Fibroblast of skin of right biceps (primary cell): ENCODE results near the gene PTGIS.
"Not testable (repeated sequence)": the region's sequence is repeated elsewhere in the genome, so short reads cannot be mapped to it uniquely, and the experiment has no call there.

ENCODE experiments used
- DNase-seq: peaks from one replicate; pipeline ENCODE4 v3.0.0-alpha.2; 2013

The PTGIS gene

DNA sequence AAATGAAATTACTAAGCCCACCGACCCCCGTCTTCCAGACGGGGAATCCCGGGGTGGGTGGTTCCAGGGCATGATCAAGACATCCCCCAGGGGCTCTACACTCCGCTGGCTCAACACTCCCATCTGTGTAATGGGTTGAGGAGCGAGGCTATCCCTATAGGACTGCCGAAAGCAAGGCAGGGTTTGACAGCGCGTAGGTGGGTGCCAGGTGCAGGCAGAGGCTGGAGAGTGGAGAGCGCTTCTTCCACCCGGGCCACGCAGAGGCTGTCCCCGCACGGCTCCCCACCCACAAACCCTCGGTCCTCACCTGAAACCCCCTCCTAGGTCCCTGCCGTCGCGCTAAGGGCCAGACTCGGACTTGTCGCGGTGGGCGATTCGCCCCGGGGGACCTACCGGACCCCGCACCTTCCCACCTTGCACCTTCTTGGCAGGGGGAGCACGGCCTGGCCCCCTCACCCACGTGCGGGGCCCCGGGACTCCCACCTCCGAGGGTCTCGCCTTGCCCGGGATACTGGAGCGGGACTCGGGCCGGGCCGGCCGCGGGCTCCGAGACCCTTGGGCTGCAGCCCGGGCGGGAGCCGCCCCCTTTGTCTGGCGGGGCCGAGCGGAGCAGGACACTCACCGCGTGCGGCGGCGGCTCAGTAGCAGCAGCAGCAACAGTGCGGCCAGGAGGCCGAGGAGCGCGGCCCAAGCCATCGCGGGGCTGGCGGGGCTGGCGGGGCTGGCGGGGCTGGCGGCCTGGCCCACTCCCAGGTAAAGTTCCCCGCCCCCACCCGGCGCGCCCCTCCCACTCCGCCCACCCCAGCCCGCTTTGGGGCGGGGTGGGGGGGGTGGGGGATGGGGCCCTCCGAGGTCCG is at the start of gene PTGIS:
Gene PTGIS (minus strand): TSS at position 717 of the 857 bp plus-strand sequence. CDS start 21 bp downstream, at position 696.
- DNase-seq, result no peak

DNA sequence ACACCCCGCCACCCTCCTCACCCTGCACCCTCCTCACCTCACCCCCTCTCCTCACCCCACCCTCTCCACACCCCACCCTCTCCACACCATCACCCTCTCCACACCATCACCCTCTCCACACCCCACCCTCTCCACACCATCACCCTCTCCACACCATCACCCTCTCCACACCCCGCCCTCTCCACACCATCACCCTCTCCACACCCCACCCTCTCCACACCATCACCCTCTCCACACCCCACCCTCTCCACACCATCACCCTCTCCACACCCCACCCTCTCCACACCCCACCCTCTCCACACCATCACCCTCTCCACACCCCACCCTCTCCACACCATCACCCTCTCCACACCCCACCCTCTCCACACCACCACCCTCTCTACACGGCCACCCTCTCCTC is 49.5 kb upstream of the PTGIS start:
- DNase-seq, result not testable (repeated sequence)

- DNase-seq, result no peak
Measured at GRCh38 chr20:49616154-49617007, 48.4 kb upstream of the PTGIS start.

- DNase-seq, result no peak
Measured at GRCh38 chr20:49615401-49616153, 47.6 kb upstream of the PTGIS start.

- DNase-seq, result not testable (repeated sequence)
Measured at GRCh38 chr20:49615051-49615400, 47.1 kb upstream of the PTGIS start.

DNA sequence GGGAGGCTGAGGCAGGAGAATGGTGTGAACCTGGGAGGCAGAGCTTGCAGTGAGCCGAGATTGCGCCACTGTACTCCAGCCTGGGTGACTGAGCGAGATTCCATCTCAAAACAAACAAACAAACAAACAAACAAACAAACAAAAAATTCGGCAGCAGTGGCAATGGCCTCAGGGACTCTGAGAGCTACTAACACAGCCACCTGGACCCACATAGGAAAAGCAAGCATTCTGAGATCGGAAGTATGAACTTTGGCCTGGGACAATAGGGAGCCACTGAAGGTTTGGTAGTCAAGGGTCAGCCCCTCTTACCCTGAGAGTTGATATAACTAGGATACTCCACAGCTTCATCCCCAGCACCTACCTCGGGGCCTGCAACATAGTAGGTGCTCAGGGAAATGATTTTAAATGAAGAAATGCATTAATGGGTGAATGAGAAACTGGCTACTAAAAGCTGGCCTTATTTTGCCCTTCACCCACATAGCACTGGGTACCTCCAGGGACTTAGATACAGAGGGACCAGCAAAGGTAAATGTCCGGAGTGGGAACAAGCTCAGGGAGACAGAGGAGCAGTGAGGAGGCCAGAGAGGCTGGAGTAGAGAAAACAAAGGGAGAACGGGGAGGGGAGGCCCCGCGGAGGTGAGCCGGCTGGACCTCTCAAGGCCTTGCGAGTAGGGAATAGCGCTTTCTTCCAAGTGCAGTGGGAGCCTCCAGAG is 46.6 kb upstream of the PTGIS start:
- DNase-seq, result no peak

GRCh38 chr20:49612127-49612738 is 44.3 kb upstream of the PTGIS start:
- DNase-seq, result no peak

DNA sequence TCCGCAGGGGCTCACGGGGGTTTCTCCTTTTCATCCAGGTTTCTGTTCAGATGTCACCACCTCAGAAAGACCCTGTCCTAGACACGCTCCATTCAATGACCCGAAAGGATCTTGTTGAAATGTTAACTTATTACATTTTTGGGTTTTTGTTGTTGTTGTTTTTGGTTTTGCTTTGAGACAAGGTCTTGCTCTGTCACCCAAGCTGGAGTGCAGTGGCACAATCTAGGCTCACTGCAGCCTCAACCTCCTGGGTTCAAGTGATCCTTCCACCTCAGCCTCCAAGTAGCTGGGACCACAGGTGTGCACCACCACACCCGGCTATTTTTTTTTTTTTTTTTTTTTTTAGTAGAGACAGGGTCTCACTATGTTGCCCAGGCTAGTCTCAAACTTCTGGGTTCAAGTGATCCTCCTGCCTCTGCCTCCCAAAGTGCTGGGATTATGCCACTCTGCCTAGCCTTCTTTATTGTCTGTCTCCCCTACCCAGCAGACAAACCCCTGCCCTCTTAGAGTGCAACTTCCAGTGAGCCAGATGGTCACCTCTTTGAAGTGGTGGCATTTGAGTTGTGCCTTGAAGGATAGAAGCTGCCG is 43.7 kb upstream of the PTGIS start:
- DNase-seq, result not testable (repeated sequence)

- peak; percentile 47 for DNase-seq
Measured at GRCh38 chr20:49610691-49611538, 43.0 kb upstream of the PTGIS start.

DNA sequence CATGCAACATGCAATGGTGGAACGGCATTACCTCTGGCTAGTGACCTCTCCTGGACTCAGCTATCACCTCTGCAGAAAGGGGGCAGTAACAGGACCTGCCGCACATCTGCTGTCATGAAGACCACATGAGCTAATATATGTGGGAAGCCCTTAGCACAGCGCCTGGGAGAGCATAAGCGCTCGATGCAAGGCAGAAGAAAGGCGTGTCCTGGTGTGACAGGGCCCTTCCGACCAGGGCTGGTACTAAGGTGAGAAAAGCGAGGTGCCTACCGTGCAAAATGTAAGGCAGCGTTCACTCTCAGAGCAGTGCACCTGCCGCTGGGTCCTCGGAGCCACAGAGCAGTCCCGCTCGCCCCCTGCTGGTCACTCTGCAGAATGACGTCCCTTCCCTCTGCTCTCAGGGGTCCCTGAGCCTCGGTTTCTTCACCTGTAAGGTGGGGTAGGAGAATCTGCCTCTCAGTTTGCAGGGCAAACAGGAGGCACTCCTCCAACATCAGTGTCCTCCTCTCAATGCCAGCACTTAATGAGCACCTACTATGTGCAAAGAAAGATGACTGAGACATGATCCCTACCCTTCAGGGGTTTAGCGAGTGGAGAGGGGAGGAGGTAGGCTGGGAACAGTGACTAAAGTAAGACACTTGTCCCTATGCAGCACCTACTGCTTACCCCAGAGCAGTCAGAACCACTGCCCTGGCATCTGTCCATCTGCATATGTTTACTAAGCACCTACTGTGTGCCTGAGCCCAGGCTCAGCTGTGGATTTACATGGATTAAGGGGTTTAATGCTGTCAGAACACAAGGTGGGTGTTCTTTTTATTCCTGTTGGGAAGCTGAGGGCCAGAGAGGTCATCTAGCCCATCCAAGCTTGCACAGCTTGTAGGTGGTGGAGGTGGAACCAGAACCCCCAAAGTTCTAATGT is 41.1 kb upstream of the PTGIS start:
- peak; percentile 27 for DNase-seq

DNA sequence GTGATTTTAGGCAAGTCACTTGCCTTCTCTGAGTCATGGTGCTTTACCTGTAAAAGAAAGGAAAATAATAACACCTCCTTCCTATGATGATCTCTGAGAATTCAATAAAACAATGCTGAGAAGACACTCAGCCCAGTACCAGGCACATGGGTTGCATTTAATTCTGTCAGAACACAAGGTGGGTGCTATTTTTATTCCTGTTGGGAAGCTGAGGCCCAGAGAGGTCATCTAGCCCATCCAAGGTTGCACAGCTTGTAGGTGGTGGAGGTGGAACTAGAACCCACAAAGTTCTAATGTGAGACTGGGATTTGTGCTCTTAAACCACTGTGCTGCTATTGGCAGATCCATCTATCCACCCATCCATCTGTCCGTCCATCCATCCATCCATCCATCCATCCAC is 39.6 kb upstream of the PTGIS start:
- DNase-seq, result no peak

DNA sequence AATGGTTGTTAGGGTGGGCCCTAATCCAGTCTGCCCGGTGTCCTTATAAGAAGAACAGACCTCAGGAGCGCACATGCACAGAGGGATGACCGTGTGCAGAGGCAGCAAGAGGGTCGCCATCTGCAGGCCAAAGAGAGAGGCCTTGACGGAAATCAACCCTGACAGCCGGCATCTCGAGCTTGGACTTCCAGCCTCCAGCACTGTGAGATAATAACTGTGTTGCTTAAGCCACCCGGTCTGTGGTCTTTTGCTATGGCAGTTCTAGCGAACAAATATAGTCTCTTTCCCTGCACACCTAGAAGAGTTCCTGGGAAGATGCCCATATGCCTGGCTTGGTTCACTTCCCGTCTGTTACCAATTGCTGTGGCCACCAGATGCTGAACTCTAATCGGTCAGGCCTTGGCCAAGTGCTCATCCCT is 35.3 kb upstream of the PTGIS start:
- peak; percentile 32 for DNase-seq

DNA sequence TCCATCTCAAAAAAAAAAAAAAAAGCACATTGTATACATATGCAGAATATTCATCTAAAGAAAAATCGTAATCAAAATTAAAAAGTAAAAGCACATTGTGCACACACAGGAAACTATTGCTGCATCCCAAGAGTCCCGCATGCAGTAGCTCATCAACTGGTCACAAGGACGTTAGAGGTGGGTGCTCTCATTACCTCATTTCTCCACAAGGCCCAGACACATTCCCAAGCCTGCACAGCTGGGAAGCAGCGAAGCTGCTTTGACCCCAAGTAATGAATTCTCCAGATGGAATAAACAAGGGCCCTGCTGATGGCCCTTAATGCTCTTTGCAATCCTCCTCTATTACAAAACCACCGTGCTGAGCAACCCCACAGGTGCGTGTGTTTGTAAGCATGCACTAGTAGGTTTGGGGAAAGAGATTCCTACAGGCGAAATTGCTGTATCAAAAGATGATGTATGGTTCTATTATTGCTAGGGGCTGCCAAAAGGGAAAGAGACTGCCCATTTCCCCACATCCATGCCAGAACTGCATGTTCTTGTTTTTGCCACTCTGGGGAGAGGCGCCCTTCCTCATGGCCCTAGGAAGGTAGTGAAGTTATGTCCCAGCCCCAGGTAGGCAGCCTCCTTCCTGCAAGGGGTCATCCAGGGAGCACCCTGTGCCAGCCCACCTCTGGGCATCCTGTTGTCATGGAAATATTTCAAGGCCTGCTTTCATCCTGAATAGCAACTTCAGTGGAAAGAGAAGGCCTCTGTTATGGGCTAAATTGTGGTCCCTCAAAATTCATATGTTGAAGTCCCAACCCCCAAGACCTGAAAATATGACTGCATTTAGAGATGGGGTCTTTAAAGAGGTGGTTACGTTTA is 34.6 kb upstream of the PTGIS start:
- DNase-seq, result no peak

GRCh38 chr20:49601153-49601924 is 33.4 kb upstream of the PTGIS start:
- DNase-seq, result no peak

DNA sequence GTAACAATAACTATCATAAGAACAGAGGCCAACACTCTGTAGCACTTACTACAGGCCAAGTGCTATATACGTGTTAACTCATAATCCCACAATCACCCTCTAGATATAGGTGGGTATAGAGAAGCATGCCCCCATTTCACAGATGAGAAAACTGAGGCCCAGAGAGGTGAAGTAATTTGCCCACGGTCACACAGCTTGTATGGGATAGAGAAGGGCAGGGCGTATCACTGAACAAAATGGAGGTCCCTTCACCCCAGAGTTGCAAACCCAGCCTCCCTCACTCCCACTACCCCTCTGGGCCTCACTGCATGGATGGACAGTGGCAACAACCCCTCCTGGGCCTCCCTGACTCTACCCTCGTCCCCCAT is 31.8 kb upstream of the PTGIS start:
- DNase-seq, result no peak

- DNase-seq, result no peak
Measured at GRCh38 chr20:49597825-49598395, 30.0 kb upstream of the PTGIS start.

DNA sequence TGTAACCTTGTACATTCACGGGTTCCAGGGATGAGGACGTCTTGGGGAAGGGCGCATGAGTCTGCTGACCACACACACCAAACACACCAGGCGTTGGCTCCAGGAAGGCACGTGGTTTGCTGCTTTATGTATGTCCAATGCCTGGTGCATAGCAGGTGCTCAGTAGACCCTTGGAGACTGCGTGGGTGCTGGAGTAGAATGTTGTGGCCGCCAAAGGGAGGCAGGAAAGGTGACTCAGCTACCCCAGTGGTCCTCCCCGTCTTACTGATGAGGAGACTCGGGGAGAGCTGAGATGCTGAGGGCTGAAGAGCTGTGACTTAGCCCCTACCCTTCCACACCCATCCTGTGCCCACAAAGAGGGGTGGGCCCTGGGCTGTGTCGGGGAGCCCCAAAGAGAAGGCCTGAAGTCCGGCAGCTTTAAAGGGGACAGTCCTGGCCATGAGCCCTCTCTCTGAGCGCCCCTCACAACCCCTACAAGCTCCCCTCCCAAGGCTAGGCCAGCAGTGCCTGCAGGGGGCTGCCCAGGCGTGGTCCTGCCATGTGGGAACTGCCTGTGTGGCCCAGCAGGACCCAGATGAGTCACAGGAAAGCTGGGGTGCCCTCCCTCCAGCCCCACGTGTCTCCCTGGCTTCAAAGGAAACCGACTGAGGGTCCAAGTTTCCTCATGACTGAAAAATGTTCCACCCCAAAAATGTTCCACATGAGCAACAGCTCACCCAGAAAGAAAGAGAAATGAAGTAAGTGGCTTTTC is 28.0 kb upstream of the PTGIS start:
- DNase-seq, result peak; percentile 46
